ENCODE measurements around the gene NFATC1.

The NFATC1 gene

GRCh38 chr18:79395761-79396404, at the start of gene NFATC1:
Gene NFATC1, plus strand, starts transcription at chr18:79395930. Its CDS starts 295 bp downstream, at chr18:79396225.
- no peak for FAIRE-seq

- no peak for FAIRE-seq
These were observed 49.7 kb upstream of the NFATC1 start for GRCh38 chr18:79345981-79346380.

- no peak for FAIRE-seq
These were observed 47.7 kb upstream of the NFATC1 start for GRCh38 chr18:79348066-79348465.

- FAIRE-seq, result no peak
These were observed 43.3 kb upstream of the NFATC1 start for GRCh38 chr18:79352432-79352831.

GRCh38 chr18:79353267-79353666, 42.5 kb upstream of the NFATC1 start:
- no peak for FAIRE-seq

- FAIRE-seq, result no peak
These were observed 41.4 kb upstream of the NFATC1 start for GRCh38 chr18:79354350-79354749.

- FAIRE-seq, result no peak
These were observed 40.0 kb upstream of the NFATC1 start for GRCh38 chr18:79355433-79356335.

GRCh38 chr18:79356435-79356834, 39.3 kb upstream of the NFATC1 start:
- no peak for FAIRE-seq

GRCh38 chr18:79360933-79361332, 34.8 kb upstream of the NFATC1 start:
- no peak for FAIRE-seq

- FAIRE-seq, result no peak
These were observed 33.8 kb upstream of the NFATC1 start for GRCh38 chr18:79361766-79362522.

GRCh38 chr18:79365701-79366100, 30.0 kb upstream of the NFATC1 start:
- FAIRE-seq, result no peak

GRCh38 chr18:79366177-79367094, 29.3 kb upstream of the NFATC1 start:
- FAIRE-seq, result no peak

- FAIRE-seq, result no peak
These were observed 28.2 kb upstream of the NFATC1 start for GRCh38 chr18:79367480-79367879.

- FAIRE-seq, result no peak
These were observed 27.7 kb upstream of the NFATC1 start for GRCh38 chr18:79367989-79368388.

GRCh38 chr18:79368681-79369080, 27.0 kb upstream of the NFATC1 start:
- no peak for FAIRE-seq

GRCh38 chr18:79371561-79372121, 24.1 kb upstream of the NFATC1 start:
- FAIRE-seq, result no peak

- no peak for FAIRE-seq
These were observed 23.3 kb upstream of the NFATC1 start for GRCh38 chr18:79372461-79372860.

- FAIRE-seq, result no peak
These were observed 22.7 kb upstream of the NFATC1 start for GRCh38 chr18:79372991-79373390.

- no peak for FAIRE-seq
These were observed 22.0 kb upstream of the NFATC1 start for GRCh38 chr18:79373736-79374135.

GRCh38 chr18:79374408-79375171, 21.1 kb upstream of the NFATC1 start:
- no peak for FAIRE-seq
